Muscle of leg (tissue), 11 donors: ENCODE results near the gene JSRP1. TPM values are rescaled to one million over a fixed set of nuclear protein-coding genes. Genes with fewer than 3 reads are reported as not detected.

Experiments used
- DNase-seq: peaks from one replicate; pipeline ENCODE4 v3.0.0; 2013
- H3K27ac ChIP-seq: one replicate; pipeline ENCODE4 v1.5.1; 2013; ENCODE audit warnings: mild to moderate bottlenecking, low read length, control low read depth
- H3K27me3 ChIP-seq: one replicate; pipeline ENCODE4 v1.6.1; 2013; ENCODE audit warnings: low read length; ENCODE audit not compliant: control insufficient read depth, insufficient read depth
- H3K36me3 ChIP-seq: one replicate; pipeline ENCODE4 v1.6.1; 2013; ENCODE audit warnings: low read length; ENCODE audit not compliant: control insufficient read depth, insufficient read depth
- H3K4me1 ChIP-seq: one replicate; pipeline ENCODE4 v1.6.1; 2013; ENCODE audit warnings: low read length; ENCODE audit not compliant: control insufficient read depth, insufficient read depth
- H3K4me3 ChIP-seq: one replicate; pipeline ENCODE4 v1.5.1; 2013; ENCODE audit warnings: low read length, control low read depth
- H3K9me3 ChIP-seq: replicated peaks from 2 replicates; pipeline ENCODE4 v1.6.1; 2013; ENCODE audit warnings: low read depth, low read length; ENCODE audit not compliant: control insufficient read depth
- WGBS: methylation state at CpG from one replicate; pipeline ENCODE4 v1.1.5; 2013; ENCODE audit warnings: missing lambda C conversion rate; ENCODE audit not compliant: insufficient coverage; 5-methylcytosine and 5-hydroxymethylcytosine counted together
- polyA plus RNA-seq, 8 donors: library from polyadenylated mRNA; unstranded; fragments of 120-200 nt; gene quantifications; one replicate each; pipeline versions ENCODE4 v1.2.1 to v1.2.3, GENCODE V29; 2013; ENCODE audit warnings: inconsistent platforms in 1 of 8, low replicate concordance in 1 of 8; ENCODE audit not compliant: insufficient read length in 8 of 8, insufficient read depth in 1 of 8
- total RNA-seq: library from RNA; stranded (reverse); fragments of 120-200 nt; gene quantifications from one replicate; pipeline ENCODE4 v1.2.4, GENCODE V29; 2013

JSRP1 gene
- total and polyA plus RNA-seq, 9 donors, result 58.3 to 107 (median 85.2) TPM

- Histone ChIP-seq H3K27me3 (peaks cover 48% of the 10 kb centered on the region), H3K4me1 (peaks cover 56% of the 10 kb centered on the region), H3K27ac (no peak overlapping the region), H3K36me3 (peaks cover 39% of the 10 kb centered on the region), H3K9me3 (no peaks in the 10 kb centered on the region), H3K4me3 (no peak overlapping the region)
- no peak for DNase-seq
- 14% methylated on average over 69 of the region's 74 CpGs for WGBS
Measured at GRCh38 chr19:2252055-2252796, 4.0 kb downstream of the JSRP1 start.

- no peak overlapping the region for H3K4me3 ChIP-seq
- peaks cover 48% of the 10 kb centered on the region for H3K27me3 ChIP-seq
- WGBS, result 10% methylated on average over 122 of the region's 125 CpGs
- DNase-seq, result no peak
- H3K36me3 ChIP-seq, result peaks cover 48% of the 10 kb centered on the region
- no peaks in the 10 kb centered on the region for H3K9me3 ChIP-seq
- H3K4me1 ChIP-seq, result peaks cover 56% of the 10 kb centered on the region
- no peak overlapping the region for H3K27ac ChIP-seq
Measured at GRCh38 chr19:2251106-2252054, 4.8 kb downstream of the JSRP1 start.

GRCh38 chr19:2250766-2251105, 5.5 kb downstream of the JSRP1 start:
- DNase-seq, result no peak
- 9% methylated on average over 40 of the region's 40 CpGs for WGBS
- H3K4me3 ChIP-seq, result no peak overlapping the region
- no peaks in the 10 kb centered on the region for H3K9me3 ChIP-seq
- H3K27ac ChIP-seq, result no peak overlapping the region
- peaks cover 48% of the 10 kb centered on the region for H3K27me3 ChIP-seq
- H3K4me1 ChIP-seq, result peaks cover 53% of the 10 kb centered on the region
- H3K36me3 ChIP-seq, result peaks cover 54% of the 10 kb centered on the region

- Histone ChIP-seq H3K4me1 (peaks cover 47% of the 10 kb centered on the region), H3K27me3 (peaks cover 48% of the 10 kb centered on the region), H3K9me3 (no peaks in the 10 kb centered on the region), H3K27ac (no peak overlapping the region), H3K4me3 (no peak overlapping the region), H3K36me3 (peaks cover 60% of the 10 kb centered on the region)
- 27% methylated on average over 43 of the region's 43 CpGs for WGBS
- DNase-seq, result no peak
Measured at GRCh38 chr19:2249880-2250765, 6.1 kb downstream of the JSRP1 start.

- WGBS, result 68% methylated on average over 19 of the region's 27 CpGs
- Histone ChIP-seq H3K9me3 (no peaks in the 10 kb centered on the region), H3K36me3 (peaks cover 67% of the 10 kb centered on the region), H3K4me1 (peaks cover 40% of the 10 kb centered on the region), H3K27me3 (peaks cover 47% of the 10 kb centered on the region), H3K4me3 (no peak within 1 kb of the TSS), H3K27ac (no peak within 1 kb of the TSS)
- DNase-seq, result no peak
Measured at GRCh38 chr19:2249010-2249866, 7.0 kb downstream of the JSRP1 start, which contains the start of gene AMH. Gene AMH (plus strand): TSS chr19:2249323. CDS start chr19:2249333, 10 bp downstream.

GRCh38 chr19:2248136-2249009, 7.8 kb downstream of the JSRP1 start:
- peaks cover 34% of the 10 kb centered on the region for H3K4me1 ChIP-seq
- peaks cover 72% of the 10 kb centered on the region for H3K36me3 ChIP-seq
- WGBS, result 86% methylated on average over 13 of the region's 21 CpGs
- H3K27me3 ChIP-seq, result peaks cover 40% of the 10 kb centered on the region
- H3K4me3 ChIP-seq, result no peak overlapping the region
- H3K27ac ChIP-seq, result no peak overlapping the region
- DNase-seq, result no peak
- H3K9me3 ChIP-seq, result no peaks in the 10 kb centered on the region

GRCh38 chr19:2247433-2248101, 8.7 kb downstream of the JSRP1 start:
- no peak for DNase-seq
- Histone ChIP-seq H3K4me3 (no peak overlapping the region), H3K36me3 (peaks cover 75% of the 10 kb centered on the region), H3K27ac (no peak overlapping the region), H3K27me3 (peaks cover 32% of the 10 kb centered on the region), H3K4me1 (peaks cover 30% of the 10 kb centered on the region), H3K9me3 (no peaks in the 10 kb centered on the region)
- 80% methylated on average over 22 of the region's 28 CpGs for WGBS

GRCh38 chr19:2246801-2247361, 9.3 kb downstream of the JSRP1 start:
- 77% methylated on average over 26 of the region's 26 CpGs for WGBS
- peaks cover 72% of the 10 kb centered on the region for H3K36me3 ChIP-seq
- no peak overlapping the region for H3K27ac ChIP-seq
- peaks cover 25% of the 10 kb centered on the region for H3K27me3 ChIP-seq
- no peak for DNase-seq
- H3K4me1 ChIP-seq, result peaks cover 30% of the 10 kb centered on the region
- H3K9me3 ChIP-seq, result no peaks in the 10 kb centered on the region
- no peak overlapping the region for H3K4me3 ChIP-seq
